Ovary (tissue), 9 donors: ENCODE data around the gene MUC21. TPM values are rescaled to one million over a fixed set of nuclear protein-coding genes. Genes with fewer than 3 reads are reported as not detected.

ENCODE experiments used
- DNase-seq, 5 donors: peaks; one replicate each; pipeline ENCODE4 v3.0.0-alpha.2; 2019 to 2020
- H3K27ac ChIP-seq, 2 donors: fragments of 200-600 bp; one replicate each; pipeline versions ENCODE4 v1.5.1 to v1.8.0; 2019 to 2022
- H3K27me3 ChIP-seq: fragments of 200-600 bp; one replicate; pipeline ENCODE4 v1.8.0; 2022
- H3K36me3 ChIP-seq: fragments of 200-600 bp; sonication (generic); one replicate; pipeline ENCODE4 v1.5.1; 2019
- H3K4me1 ChIP-seq: one replicate; pipeline ENCODE4 v1.8.1; 2013; ENCODE audit warnings: mild to moderate bottlenecking, moderate library complexity; ENCODE audit not compliant: insufficient read depth
- H3K4me3 ChIP-seq: fragments of 200-600 bp; sonication (generic); one replicate; pipeline ENCODE4 v1.5.1; 2017
- H3K9me3 ChIP-seq, 2 donors: fragments of 200-600 bp in 1 of 2; sonication (generic) in 1 of 2; one replicate each; pipeline versions ENCODE4 v1.5.1 to v1.8.1; 2013 to 2019; ENCODE audit warnings: mild to moderate bottlenecking in 1 of 2, moderate library complexity in 1 of 2
- EP300 ChIP-seq: sonication (generic); formaldehyde crosslinking; IDR thresholded peaks from one replicate; pipeline ENCODE4 v1.6.1; 2017; ENCODE audit warnings: antibody characterized with exemption
- POLR2A ChIP-seq: fragments of 450-650 bp; IDR thresholded peaks from one replicate; pipeline ENCODE4 v1.6.1; 2017; ENCODE audit warnings: antibody characterized with exemption, mild to moderate bottlenecking, moderate library complexity
- WGBS, 3 donors: extraction: QIAGEN DNeasy Blood & Tissue Kit in 1 of 3; methylation state at CpG; one replicate each; pipeline versions ENCODE4 v1.1.5 to v1.1.7; 2013 to 2017; 5-methylcytosine and 5-hydroxymethylcytosine counted together
- intact Hi-C, 4 donors: fragments of 100-400 bp; cut with DNase I; formaldehyde crosslinking; loops; one replicate each; pipeline versions ENCODE4 v1.11.0 to v1.15.1; 2022 to 2023
- polyA plus RNA-seq, 2 donors: library from polyadenylated mRNA; stranded (reverse); fragments of 200-250 nt in 1 of 2; fragments of 350-450 nt in 1 of 2; fragmentation: Illumina TruSeq in 1 of 2; extraction: RNeasy Lipid Tissue Mini Kit (QIAGEN cat#74804) in 1 of 2; gene quantifications; one replicate each; pipeline ENCODE4 v1.2.3, GENCODE V29; 2013 to 2014
- total RNA-seq, 7 donors: library from RNA; depleted of rRNA in 2 of 7; stranded (reverse); fragments of >200 nt in 2 of 7; fragmentation: NEBNext Ultra II Directional in 3 of 7; extraction: Animal tissue kit (Norgen Biotek cat#: 25700) in 3 of 7; gene quantifications; one replicate each; pipeline versions ENCODE4 v1.1.0 to v1.2.4, GENCODE V29; 2016 to 2023
- TF ChIP-seq, protein P1 (sequence below), 3 donors: fragments of 450-650 bp in 2 of 3; fragments of 200-600 bp in 1 of 3; IDR thresholded peaks; one replicate each; pipeline versions ENCODE4 v1.5.1 to v1.8.0; 2016 to 2022; ENCODE audit warnings: antibody characterized with exemption in 3 of 3, mild to moderate bottlenecking in 1 of 3
- donor health status: DM: no; HTN: no; CAD: no; lungs with moderate emphysema.
- donor health status: DM: no; HTN: no; CAD: no.
- donor health status: Bipolar disorder and iron deficiency.
- donor health status: DM: yes; HTN: yes; CAD: no.
- donor health status: DM: no; HTN: no; CAD: no.
- donor health status: DM: yes; HTN: yes; CAD: no.

The MUC21 gene
- total and polyA plus RNA-seq, 9 donors: not detected

GRCh38 chr6:30954631-30955366 is 28.7 kb upstream of the MUC21 start:
- Histone ChIP-seq H3K27me3 (no peaks in the 10 kb centered on the region), H3K27ac (no peak overlapping the region)

GRCh38 chr6:30955367-30956042 is 28.0 kb upstream of the MUC21 start:
- no peak overlapping the region for H3K27ac ChIP-seq
- WGBS, 3 donors: 6 to 12% (median 7%) methylated on average over 41 to 46 of the region's 46 CpGs
- peak; percentile 34 to 80 (median 63) for DNase-seq

More at GRCh38 chr6:30954631-30955366, 28.7 kb upstream of the MUC21 start:
- Histone ChIP-seq H3K9me3 (no peaks in the 10 kb centered on the region), H3K36me3 (no peaks in the 10 kb centered on the region), H3K4me1 (no peaks in the 10 kb centered on the region), H3K4me3 (peak overlapping the region; percentile 30)
- intact Hi-C loops: no loop called here
- no peak for DNase-seq
- TF ChIP-seq EP300: no peak
- TF ChIP-seq POLR2A: no peak
- TF ChIP-seq, protein P1, sequence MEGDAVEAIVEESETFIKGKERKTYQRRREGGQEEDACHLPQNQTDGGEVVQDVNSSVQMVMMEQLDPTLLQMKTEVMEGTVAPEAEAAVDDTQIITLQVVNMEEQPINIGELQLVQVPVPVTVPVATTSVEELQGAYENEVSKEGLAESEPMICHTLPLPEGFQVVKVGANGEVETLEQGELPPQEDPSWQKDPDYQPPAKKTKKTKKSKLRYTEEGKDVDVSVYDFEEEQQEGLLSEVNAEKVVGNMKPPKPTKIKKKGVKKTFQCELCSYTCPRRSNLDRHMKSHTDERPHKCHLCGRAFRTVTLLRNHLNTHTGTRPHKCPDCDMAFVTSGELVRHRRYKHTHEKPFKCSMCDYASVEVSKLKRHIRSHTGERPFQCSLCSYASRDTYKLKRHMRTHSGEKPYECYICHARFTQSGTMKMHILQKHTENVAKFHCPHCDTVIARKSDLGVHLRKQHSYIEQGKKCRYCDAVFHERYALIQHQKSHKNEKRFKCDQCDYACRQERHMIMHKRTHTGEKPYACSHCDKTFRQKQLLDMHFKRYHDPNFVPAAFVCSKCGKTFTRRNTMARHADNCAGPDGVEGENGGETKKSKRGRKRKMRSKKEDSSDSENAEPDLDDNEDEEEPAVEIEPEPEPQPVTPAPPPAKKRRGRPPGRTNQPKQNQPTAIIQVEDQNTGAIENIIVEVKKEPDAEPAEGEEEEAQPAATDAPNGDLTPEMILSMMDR (IDR thresholded peaks at IDR 0.05): no peak
- 60 to 71% (median 62%) methylated on average over 9 of the region's 9 CpGs for WGBS, 3 donors

GRCh38 chr6:30957716-30958115 is 25.8 kb upstream of the MUC21 start:
- intact Hi-C loops: no loop called here
- no peaks in the 10 kb centered on the region for H3K9me3 ChIP-seq
- TF ChIP-seq POLR2A: no peak
- TF ChIP-seq, protein P1 (IDR thresholded peaks at IDR 0.05): no peak
- no peak for TF ChIP-seq EP300
- H3K4me3 ChIP-seq: no peak overlapping the region
- DNase-seq: no peak
- H3K27me3 ChIP-seq: no peaks in the 10 kb centered on the region
- no peaks in the 10 kb centered on the region for H3K4me1 ChIP-seq
- 80 to 90% (median 89%) methylated on average over 2 of the region's 2 CpGs for WGBS, 3 donors
- no peaks in the 10 kb centered on the region for H3K36me3 ChIP-seq
- no peak overlapping the region for H3K27ac ChIP-seq

More at GRCh38 chr6:30955367-30956042, 28.0 kb upstream of the MUC21 start:
- H3K27me3 ChIP-seq: no peaks in the 10 kb centered on the region
- no peaks in the 10 kb centered on the region for H3K9me3 ChIP-seq
- H3K4me3 ChIP-seq: peak overlapping the region; percentile 30
- intact Hi-C loops: no loop called here
- H3K36me3 ChIP-seq: no peaks in the 10 kb centered on the region
- H3K4me1 ChIP-seq: no peaks in the 10 kb centered on the region
- TF ChIP-seq POLR2A: no peak
- TF ChIP-seq EP300: no peak
- TF ChIP-seq, protein P1 (IDR thresholded peaks at IDR 0.05): no peak

- no peaks in the 10 kb centered on the region for H3K27me3 ChIP-seq
- no peaks in the 10 kb centered on the region for H3K36me3 ChIP-seq
- intact Hi-C loops: no loop called here
- no peaks in the 10 kb centered on the region for H3K4me1 ChIP-seq
- H3K4me3 ChIP-seq: no peak overlapping the region
- TF ChIP-seq POLR2A (no peak), EP300 (no peak)
- TF ChIP-seq, protein P1 (IDR thresholded peaks at IDR 0.05): no peak
- H3K9me3 ChIP-seq: no peaks in the 10 kb centered on the region
- WGBS, 3 donors: 65 to 71% (median 67%) methylated on average over 9 of the region's 9 CpGs
- DNase-seq: no peak
- no peak overlapping the region for H3K27ac ChIP-seq
Measured at GRCh38 chr6:30960907-30961673, 22.4 kb upstream of the MUC21 start.
